C1 segment of cervical spinal cord (tissue), 14 donors: ENCODE data around the gene CASQ1.

Experiments
- DNase-seq, 14 donors: peaks; one replicate each; lab custom pipeline; 2025; lab: John Stamatoyannopoulos, UW

CASQ1 gene

DNA sequence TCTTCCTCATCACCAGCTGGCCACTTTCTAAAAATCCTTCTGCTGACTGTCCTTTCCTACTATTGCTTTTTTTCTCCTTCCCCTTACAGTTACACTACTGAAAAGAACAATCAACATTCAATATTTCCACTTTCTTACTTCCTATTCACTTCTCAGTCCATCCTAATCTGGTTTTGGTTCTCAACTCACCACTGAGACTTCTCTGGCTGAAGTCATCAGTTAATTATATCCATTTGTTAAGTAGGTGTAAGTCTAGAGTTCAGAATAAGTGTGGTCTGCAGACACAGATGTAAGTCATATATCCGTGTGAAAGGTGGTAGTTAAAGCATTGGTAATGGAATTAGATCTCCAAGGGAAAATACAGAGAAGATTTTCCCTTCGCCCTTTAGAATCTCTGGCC is 36.2 kb downstream of the CASQ1 start:
- no peak for DNase-seq

DNA sequence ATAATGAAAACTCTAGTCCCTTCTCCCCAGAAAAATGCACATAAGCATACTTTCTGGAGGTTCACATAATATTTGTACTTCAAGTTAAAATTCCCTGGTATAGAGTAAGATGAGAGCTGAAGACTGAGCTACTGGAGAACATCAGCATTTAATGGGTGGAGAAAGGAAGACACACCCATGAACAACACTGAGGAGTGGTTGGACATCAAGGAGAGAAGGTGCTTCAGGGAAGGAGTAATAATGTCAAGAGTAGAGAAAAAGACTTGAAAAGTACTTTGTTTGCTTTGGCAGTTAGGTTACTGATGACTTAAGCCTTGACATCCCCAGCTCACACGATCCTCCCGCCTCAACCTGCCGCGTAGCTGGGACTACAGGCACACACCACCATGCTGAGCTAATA is 36.7 kb downstream of the CASQ1 start:
- DNase-seq = no peak

- no peak for DNase-seq
These were observed 37.2 kb downstream of the CASQ1 start for GRCh38 chr1:160227561-160227960.

- no peak for DNase-seq
These were observed 38.1 kb downstream of the CASQ1 start for GRCh38 chr1:160228431-160228830.

DNA sequence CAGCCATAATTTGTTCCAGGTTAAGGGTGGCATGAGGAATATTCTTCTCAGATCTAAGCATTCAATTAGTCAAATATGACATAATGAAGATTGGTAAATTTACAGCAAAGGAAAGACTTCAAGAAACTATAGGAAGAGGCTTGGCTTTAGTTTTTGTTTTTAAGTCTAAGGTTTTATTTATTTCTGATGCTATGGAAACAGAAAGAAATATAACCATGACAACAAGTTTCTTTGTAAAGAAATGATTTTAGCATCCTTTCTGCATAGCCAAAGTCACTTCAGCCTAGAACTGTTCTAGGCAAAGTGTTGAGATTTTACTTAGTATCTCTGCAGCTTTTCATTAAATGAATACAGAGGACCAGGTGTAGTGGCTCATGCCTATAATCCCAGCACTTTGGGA is 42.5 kb downstream of the CASQ1 start:
- no peak for DNase-seq

DNA sequence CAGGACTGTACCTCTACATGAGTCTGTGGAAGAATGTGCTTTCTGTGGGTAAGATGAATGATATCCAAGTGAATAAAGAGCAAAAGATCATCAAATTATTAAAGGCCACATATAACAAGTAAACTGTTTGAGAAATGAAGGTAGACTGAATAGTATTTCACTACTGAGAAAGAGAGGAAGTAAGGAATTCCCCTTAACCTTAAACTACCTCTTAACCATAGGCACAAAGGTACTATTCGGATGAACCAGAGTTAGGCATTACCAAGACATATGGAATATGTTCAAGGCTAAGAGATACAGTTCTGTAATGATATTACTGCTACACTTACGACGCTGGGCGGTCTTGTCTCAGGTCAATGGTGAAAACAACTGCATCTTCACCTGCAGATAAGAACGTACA is 46.4 kb downstream of the CASQ1 start:
- DNase-seq = no peak

DNA sequence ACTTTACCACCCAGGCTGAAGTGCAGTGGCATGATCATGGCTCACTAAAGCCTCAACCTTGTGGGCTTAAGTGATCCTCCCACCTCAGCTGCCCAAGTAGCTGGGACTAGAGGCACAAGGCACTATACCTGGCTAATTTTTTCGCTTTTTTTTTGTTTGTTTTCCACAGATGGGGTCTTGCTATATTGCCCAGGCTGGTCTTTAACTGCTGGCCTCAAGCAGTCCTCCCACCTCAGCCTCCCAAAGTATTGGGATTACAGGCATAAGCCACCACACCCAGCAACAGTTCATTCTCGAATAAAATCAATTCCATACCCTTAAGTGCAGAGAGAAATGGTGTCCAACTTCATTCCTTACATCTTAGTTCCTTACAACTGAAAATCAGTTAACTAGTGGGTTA is 47.2 kb downstream of the CASQ1 start:
- DNase-seq = no peak

GRCh38 chr1:160238408-160238807 is 48.0 kb downstream of the CASQ1 start:
- DNase-seq = no peak

DNA sequence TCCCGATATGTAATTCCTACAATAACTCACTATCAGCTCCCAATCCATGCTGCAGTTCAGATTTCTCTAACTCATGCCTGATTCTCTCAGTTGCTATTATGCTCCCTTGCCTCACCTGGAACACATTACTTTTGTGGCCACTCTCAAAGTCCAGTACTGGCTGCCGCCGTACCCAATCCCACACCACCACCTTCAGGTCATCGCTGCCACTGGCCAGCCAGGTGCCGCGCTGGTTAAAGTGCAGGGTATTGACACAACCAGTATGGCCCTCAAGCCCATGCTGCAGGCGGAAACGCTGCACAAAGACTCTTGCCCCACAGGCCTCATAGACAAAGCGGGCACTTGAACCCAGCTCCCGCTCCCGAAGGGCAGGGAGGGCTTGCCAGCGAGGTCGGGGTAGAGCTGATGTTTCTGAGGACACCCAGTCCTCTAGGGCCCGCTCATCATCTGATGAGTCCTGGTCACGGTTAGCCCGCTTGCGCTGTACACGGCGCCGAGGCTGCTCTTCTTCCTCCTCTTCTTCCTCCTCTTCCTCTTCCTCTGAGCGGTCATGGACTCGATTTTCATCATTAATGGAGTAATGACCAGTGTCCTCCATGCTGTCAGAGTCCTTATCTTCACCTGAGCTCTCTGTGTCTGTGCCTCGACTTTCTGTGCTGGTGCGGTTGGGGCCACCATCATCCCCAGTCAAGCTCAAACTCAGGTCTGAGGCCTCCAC is 49.4 kb downstream of the CASQ1 start:
- no peak for DNase-seq

DNA sequence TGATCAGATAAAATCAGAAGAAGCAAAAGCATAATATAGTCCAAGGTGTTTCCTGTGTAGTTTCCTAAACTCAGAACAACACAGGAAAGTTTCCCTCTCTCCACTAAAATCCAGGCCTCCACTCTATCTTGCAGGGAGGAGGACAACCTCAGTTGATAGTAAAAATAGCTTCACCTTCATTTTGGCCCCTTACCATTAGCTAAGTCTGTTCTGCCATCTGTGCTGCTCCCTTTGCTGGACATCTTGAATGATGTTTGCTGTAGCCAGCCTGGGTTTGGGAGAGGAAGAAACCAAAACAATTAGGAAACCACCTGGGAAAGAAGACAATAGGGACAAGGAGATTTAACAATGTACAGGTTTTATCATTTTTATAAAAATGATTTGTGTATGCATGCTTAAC is 53.4 kb downstream of the CASQ1 start:
- peak in 1 of 14 donors; percentile 93 for DNase-seq

DNA sequence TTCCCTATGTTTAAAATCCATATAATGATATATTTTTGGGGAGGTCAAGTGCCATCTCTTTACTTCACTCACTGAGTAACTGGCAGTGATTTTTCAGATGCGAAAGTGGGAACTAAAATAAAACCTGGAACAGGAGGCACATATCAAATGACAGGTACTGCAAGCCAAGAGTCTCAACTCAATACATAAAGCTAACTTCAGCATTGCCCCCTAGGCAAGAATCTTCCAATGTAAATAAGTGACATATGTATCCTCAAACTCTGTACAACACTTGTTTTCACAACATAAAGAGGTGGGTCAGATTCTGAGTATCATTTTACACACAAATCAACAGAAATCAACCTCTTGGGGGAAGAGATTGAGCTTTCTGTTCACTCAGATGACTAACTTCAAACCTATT is 53.8 kb downstream of the CASQ1 start:
- DNase-seq = peak in 1 of 14 donors; percentile 86

DNA sequence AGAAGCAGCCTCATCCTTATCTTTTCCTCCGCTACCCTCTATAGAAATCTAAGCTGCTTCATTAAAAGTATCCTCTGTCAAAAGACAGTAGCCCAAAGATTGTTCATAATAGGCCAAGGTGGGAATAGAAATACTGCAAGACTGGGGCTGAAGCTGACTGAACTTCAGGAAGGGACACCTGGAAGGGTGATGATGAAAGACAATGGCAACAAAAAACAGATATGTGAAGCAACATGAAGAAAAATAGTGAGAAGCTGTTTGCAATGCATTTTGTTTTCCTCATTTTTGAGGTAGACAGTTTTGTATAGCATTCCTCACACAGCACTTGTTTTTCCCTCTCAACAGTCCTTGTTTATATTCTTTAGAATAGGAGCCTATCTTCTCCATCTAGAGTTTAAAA is 55.1 kb downstream of the CASQ1 start:
- no peak for DNase-seq

GRCh38 chr1:160247053-160247452 is 56.7 kb downstream of the CASQ1 start:
- peak in 1 of 14 donors; percentile 23 for DNase-seq

GRCh38 chr1:160251011-160251410 is 60.6 kb downstream of the CASQ1 start:
- peak in 2 of 14 donors; percentile 5 to 63 for DNase-seq
